Bronchial epithelial cell (primary cell): ENCODE data around the gene KCTD3. TPM values are rescaled to one million over a fixed set of nuclear protein-coding genes. Genes with fewer than 3 reads are reported as not detected.

ENCODE experiments used
- DNase-seq: peaks from one replicate; pipeline ENCODE4 v3.0.0-alpha.2; 2010; ENCODE audit warnings: low read depth
- FAIRE-seq: peaks from 2 replicates; lab custom pipeline; 2011; peaks lifted over from hg19 to GRCh38; lab: Jason Lieb, UNC
- H3K27me3 ChIP-seq: 2 replicates; pipeline ENCODE4 v1.5.1; 2011; ENCODE audit warnings: low read length; ENCODE audit not compliant: control insufficient read depth, insufficient read depth
- H3K36me3 ChIP-seq: 2 replicates; pipeline ENCODE4 v1.5.1; 2011; ENCODE audit warnings: low read length; ENCODE audit not compliant: control insufficient read depth, insufficient read depth
- H3K4me3 ChIP-seq: 2 replicates; pipeline ENCODE4 v1.5.1; 2011; ENCODE audit warnings: mild to moderate bottlenecking, low read depth, low read length, control low read depth
- total RNA-seq: library from RNA; depleted of rRNA; stranded (reverse); fragments of >200 nt; gene quantifications from 2 replicates; pipeline ENCODE4 v1.2.1, GENCODE V29; 2014
- TF ChIP-seq, protein P1 (sequence below): IDR thresholded peaks from 2 replicates; pipeline ENCODE4 v1.5.1; 2011; ENCODE audit warnings: mild to moderate bottlenecking, moderate library complexity, low read length, control low read depth, inconsistent platforms; ENCODE audit not compliant: insufficient read depth, severe bottlenecking

Gene KCTD3
- total RNA-seq, 1 donor from 2014 or later = 32.9 TPM

DNA sequence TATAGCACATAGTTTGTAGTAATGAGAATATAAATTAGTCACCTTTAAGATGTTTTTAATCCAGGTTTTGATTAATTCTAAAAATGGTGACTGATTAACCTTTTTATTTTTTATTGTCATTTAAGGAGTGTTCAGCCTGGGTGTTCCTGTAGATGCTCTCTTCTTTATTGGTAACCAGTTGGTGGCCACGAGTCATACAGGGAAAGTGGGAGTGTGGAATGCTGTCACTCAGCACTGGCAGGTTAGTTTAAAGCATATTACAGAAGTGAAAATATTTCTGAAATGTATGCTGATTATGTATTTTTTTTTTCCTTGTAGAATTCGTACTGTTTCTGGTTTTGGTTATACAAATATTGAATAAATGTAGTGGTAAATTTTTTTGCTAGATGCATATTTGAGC, 28.1 kb downstream of the KCTD3 start:
- TF ChIP-seq, protein P1, sequence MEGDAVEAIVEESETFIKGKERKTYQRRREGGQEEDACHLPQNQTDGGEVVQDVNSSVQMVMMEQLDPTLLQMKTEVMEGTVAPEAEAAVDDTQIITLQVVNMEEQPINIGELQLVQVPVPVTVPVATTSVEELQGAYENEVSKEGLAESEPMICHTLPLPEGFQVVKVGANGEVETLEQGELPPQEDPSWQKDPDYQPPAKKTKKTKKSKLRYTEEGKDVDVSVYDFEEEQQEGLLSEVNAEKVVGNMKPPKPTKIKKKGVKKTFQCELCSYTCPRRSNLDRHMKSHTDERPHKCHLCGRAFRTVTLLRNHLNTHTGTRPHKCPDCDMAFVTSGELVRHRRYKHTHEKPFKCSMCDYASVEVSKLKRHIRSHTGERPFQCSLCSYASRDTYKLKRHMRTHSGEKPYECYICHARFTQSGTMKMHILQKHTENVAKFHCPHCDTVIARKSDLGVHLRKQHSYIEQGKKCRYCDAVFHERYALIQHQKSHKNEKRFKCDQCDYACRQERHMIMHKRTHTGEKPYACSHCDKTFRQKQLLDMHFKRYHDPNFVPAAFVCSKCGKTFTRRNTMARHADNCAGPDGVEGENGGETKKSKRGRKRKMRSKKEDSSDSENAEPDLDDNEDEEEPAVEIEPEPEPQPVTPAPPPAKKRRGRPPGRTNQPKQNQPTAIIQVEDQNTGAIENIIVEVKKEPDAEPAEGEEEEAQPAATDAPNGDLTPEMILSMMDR = no peak
- Histone ChIP-seq H3K4me3 (no peak overlapping the region), H3K27me3 (no peaks in the 10 kb centered on the region), H3K36me3 (no peaks in the 10 kb centered on the region)
- FAIRE-seq = no peak
- DNase-seq = peak; percentile 13

DNA sequence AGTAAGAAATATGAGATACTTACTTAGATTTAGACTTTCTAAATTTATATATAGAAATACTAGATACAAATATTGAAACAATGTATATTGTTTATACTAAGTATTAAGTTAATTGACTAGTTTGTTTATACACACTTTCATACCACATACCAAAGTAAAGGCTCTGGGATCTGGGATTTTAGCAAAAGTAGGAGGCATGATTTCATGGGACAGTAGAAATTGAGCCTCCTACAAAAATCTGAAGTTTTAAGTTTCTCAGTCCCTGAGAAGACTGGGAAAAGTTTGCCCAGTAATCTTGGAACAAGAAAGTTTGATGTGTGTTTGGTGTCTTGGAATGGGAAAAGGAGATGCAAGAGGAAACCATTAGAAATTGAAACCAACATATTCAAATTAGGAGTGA, 30.9 kb downstream of the KCTD3 start:
- Histone ChIP-seq H3K36me3 (no peaks in the 10 kb centered on the region), H3K4me3 (no peak overlapping the region), H3K27me3 (no peaks in the 10 kb centered on the region)
- FAIRE-seq (no peak), DNase-seq (no peak)
- TF ChIP-seq, protein P1 = no peak

DNA sequence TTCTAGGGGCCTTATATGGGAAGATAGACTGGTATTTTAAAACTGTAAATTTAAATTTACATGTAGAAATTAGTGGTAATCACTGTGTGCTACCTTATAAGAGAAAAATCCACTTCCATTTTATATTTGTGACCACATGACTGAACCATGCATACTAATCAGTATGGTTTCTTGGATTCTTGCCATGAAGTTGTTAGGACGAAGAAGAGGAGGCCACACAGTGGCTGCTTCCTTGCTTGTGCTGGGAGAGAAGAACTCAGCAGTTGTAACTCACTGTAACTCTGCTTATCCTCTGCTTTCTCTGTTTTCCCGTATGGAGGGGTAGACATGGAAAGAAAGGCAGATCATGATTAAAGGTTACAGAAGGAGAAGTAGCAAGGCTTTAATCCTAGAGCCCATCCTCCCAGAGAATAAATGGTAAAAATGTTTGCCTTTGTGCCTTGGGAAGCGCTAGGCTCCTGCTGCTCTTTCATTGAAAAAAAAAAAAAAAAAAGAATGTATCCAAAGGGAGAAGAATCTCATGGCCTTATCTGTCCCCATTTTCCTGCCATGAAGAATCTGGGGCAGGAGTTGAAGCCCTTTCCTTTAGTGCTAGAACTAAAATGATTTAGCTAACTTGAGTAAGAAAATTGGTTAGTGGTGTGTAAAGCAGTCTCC, 32.4 kb downstream of the KCTD3 start:
- no peaks in the 10 kb centered on the region for H3K36me3 ChIP-seq
- DNase-seq (peak; percentile 40), FAIRE-seq (no peak)
- TF ChIP-seq, protein P1 = no peak
- H3K4me3 ChIP-seq = no peak overlapping the region
- no peaks in the 10 kb centered on the region for H3K27me3 ChIP-seq

DNA sequence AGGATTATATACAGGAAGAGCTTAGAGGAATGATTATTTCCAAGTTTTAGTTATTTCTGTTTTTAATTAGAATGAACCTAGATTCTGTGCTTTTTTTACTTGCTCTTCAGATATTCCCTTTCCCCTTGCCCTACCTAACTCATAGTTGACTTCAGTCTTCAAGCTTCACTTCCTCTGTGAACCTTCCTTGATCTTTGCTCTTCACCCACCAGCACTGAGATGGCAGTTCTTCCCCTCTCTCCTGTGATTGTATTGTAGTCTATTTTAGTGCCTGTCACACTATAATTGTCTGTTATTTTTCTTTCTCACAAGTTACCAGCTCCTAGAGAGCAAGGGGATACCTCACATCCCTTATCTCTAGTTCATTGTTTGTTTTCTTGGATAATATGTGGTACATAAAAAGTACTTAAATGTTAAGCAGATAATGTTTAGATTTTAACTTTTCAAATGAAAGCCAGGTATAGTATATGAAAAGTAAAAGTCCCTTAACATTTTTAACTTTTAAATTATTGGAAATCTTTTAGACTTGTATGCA, 33.2 kb downstream of the KCTD3 start:
- Histone ChIP-seq H3K27me3 (no peaks in the 10 kb centered on the region), H3K36me3 (no peaks in the 10 kb centered on the region), H3K4me3 (no peak overlapping the region)
- no peak for FAIRE-seq
- TF ChIP-seq, protein P1 = no peak
- DNase-seq = no peak

DNA sequence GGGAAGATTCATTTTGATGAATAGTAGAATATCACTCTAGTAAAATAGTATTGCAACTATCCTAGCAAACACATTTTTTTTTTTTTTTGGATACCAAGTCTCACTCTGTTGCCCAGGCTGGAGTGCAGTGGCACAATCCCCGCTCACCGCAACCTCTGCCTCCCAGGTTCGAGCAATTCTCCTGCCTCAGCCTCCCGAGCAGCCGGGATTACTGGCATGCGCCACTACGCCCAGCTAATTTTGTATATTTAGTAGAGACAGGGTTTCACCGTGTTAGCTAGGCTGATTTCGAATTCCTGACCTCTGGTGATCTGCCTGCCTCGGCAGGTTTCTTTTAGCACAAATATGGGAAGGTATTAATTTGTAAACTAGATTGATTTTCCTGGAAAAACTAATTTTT, 33.8 kb downstream of the KCTD3 start:
- no peak for DNase-seq
- TF ChIP-seq, protein P1 = no peak
- Histone ChIP-seq H3K27me3 (no peaks in the 10 kb centered on the region), H3K4me3 (no peak overlapping the region), H3K36me3 (no peaks in the 10 kb centered on the region)
- FAIRE-seq = no peak

DNA sequence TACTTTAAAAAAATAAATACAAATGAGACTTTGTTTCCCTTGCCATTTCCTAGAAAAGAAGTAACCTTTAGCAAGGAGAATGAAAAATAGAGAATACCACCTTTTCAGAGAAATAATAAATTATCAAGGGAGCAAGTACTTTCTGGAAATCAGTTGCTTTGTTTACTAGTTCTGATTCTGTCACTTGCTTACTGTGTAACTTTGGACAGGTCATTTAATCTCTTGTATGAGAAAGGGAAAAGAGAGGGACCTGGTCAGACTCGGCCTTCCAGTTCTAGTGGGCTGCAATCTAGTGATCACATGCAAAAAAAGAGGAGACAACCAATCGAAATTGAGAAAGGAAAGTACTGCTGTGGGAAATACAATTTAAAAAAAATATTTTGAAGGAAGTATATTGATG, 34.2 kb downstream of the KCTD3 start:
- H3K36me3 ChIP-seq = no peaks in the 10 kb centered on the region
- TF ChIP-seq, protein P1 = no peak
- H3K4me3 ChIP-seq = no peak overlapping the region
- FAIRE-seq = no peak
- H3K27me3 ChIP-seq = no peaks in the 10 kb centered on the region
- DNase-seq = no peak
